Memory B cell (primary cell): ENCODE data around the gene SEC31A.

Source experiments
- ATAC-seq: fragments of 150-1000 bp; cut with Tn5 transposase; 2 replicates; pipeline ENCODE4 v1.10.0; 2021; ENCODE audit warnings: low read depth, mild to moderate bottlenecking, moderate library complexity
- DNase-seq, 2 donors: peaks; one replicate each; pipeline ENCODE4 v3.0.0; 2022; ENCODE audit warnings: low spot score in 2 of 2
- H3K27ac Mint-ChIP-seq: one replicate; pipeline ENCODE4 v1.8.0; 2022; ENCODE audit warnings: mild to moderate bottlenecking, moderate library complexity, mixed read lengths
- H3K27me3 Mint-ChIP-seq: one replicate; pipeline ENCODE4 v1.8.0; 2022; ENCODE audit warnings: mixed read lengths
- H3K36me3 Mint-ChIP-seq: one replicate; pipeline ENCODE4 v1.8.0; 2022; ENCODE audit warnings: mild to moderate bottlenecking, mixed read lengths
- H3K4me1 Mint-ChIP-seq: one replicate; pipeline ENCODE4 v1.8.0; 2022; ENCODE audit warnings: mixed read lengths
- H3K4me3 Mint-ChIP-seq: one replicate; pipeline ENCODE4 v1.8.0; 2022; ENCODE audit warnings: mild to moderate bottlenecking, moderate library complexity, mixed read lengths
- H3K9me3 Mint-ChIP-seq: one replicate; pipeline ENCODE4 v1.8.0; 2022; ENCODE audit warnings: mixed read lengths

The SEC31A gene

DNA sequence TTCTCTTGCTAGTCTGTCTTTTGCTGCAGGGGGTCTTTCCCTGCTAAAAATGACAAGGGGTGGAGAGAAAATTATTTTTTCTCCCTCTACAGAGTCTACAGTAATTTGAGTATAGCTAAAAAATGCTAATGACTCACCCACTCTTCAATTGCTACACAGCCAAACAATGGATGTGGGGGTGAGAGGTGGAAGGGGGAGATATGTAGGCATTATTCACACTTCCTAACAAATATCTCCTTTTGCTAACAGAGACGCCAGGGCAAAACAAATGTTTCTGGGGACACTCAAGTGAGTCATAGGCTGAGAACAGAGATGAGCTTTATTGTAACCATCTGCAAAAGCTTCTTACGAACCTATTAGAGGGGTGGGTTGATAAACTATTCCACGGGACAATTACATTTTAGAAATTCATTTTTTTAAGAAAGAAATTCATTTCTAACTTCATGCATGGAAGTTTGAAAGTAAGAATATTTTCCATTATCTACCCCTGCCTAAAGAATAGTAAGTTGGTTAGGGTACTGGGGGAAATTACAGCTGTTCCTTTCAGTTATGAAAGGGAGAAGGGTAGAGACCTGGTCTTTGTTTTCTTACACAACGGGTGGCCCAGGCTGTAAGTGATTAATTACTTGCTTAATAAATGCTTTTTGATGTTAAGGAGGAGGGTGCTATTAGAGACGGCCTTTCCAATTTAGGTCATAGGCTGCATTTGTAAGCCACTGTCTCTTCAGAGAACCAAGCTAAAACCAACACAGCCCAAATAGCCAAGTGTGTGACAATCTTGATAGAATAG lies 105.1 kb downstream of the SEC31A start:
- H3K9me3 Mint-ChIP-seq, result no peaks in the 10 kb centered on the region
- H3K4me3 Mint-ChIP-seq, result no peak overlapping the region
- H3K27me3 Mint-ChIP-seq, result peaks cover 14% of the 10 kb centered on the region
- DNase-seq (no peak), ATAC-seq (no peak)
- H3K4me1 Mint-ChIP-seq, result no peaks in the 10 kb centered on the region
- H3K27ac Mint-ChIP-seq, result no peak overlapping the region
- H3K36me3 Mint-ChIP-seq, result no peaks in the 10 kb centered on the region

DNA sequence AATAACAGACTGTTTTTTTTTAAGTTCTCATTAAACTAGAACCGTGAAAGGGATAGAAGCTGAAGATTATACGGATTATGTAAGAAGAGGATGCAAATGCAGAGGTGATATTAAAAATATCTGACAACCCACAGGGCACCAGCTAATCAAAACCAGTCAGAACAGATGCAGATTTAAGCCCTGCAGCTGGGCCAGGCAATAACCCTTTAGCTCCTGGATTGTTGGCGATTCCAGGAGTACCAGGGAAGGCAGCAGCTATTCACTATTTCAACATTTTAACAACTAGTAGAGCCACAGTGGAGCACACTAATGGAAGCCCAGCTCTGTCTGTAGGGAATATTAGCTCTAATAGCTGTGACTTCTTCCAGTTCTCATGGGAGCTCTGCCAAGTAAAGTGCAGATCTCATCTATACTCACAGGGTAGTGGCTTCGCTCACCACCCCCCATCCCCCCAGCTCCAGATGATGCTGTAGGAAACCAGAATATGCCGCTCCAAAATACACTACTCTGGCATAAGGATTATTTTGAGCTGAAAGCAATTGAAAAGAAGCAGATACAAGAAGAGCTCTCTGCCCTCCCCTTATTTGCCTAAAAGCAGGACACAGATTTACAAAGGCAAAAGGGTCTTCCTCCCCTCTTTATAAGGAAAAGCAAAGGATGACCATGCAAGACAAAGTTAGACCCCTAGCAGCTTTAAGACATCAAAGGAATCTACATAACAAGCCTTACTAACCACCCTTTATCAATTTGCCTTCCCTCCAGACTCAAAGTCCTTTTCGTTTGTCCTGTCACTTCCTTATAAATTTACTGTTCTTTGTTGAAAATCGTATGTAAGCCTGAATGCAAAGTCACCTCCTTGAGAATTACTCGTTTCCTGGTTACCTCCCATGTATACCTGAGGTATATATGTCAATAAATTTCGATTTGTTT lies 106.0 kb downstream of the SEC31A start:
- Mint-ChIP-seq H3K4me3 (no peak overlapping the region), H3K9me3 (no peaks in the 10 kb centered on the region), H3K4me1 (no peaks in the 10 kb centered on the region), H3K27ac (no peak overlapping the region), H3K27me3 (peaks cover 11% of the 10 kb centered on the region), H3K36me3 (no peaks in the 10 kb centered on the region)
- ATAC-seq, result no peak
- no peak for DNase-seq

DNA sequence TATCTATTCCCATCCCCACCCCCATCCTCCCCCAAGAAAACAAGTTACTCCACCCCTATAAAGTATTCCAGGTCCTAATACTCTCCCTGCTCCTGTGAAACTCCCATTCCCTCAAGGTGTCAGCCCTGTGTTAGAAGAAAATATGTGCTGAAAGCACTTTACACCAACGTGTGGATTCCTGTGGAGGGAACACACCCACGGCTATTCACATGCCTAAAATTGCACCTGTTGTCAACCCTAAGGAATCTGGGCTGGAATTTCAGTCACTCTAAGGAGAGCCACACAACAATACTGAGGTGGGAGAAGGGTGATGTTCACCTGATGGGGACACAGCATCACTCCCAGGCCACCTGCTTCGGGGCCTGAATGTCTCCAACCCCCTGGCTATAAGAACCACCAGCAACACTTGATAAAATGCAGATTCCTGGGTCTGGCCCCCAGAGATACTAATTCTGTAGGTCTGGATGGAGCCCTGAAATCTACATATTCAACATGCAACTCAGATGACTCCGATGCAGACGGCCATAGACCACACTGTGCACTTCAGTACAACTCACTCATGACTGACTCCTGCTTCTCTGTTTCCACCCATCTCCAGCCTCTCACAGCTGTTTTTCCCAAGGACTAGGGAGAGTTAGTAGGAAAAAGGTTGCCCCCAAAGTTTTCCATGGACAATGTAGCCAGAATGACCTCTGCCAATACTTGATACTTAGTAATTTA lies 108.2 kb downstream of the SEC31A start:
- H3K27ac Mint-ChIP-seq, result no peak overlapping the region

DNA sequence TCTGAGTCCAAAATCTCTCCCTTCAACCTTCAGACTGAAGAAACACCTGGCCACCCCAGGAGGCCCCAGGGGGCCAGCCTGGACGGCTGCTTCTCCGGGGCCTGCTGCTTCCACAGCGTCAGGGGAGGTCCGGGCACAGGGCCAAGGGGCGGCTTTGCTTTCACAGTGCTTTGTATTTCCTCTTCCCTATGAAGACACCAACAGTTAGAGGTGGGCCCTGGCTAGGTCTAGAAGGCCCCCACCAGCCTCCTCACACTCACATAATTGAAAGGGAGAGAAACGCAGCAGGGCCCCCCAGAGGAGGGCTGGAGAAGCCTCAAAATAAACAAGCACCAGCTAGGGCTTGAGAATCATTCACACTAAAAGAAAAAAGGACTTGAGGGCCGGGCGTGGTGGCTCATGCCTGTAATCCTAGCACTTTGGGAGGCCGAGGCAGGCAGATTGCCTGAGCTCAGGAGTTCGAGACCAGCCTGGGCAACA lies 110.2 kb downstream of the SEC31A start:
- no peaks in the 10 kb centered on the region for H3K4me1 Mint-ChIP-seq
- H3K27ac Mint-ChIP-seq, result no peak overlapping the region
- no peaks in the 10 kb centered on the region for H3K36me3 Mint-ChIP-seq
- ATAC-seq (no peak), DNase-seq (no peak)
- H3K9me3 Mint-ChIP-seq, result peaks cover 2% of the 10 kb centered on the region
- no peak overlapping the region for H3K4me3 Mint-ChIP-seq
- peaks cover 5% of the 10 kb centered on the region for H3K27me3 Mint-ChIP-seq

More for the DNA sequence above, 108.2 kb downstream of the SEC31A start:
- DNase-seq (no peak), ATAC-seq (no peak)
- Mint-ChIP-seq H3K27me3 (peaks cover 8% of the 10 kb centered on the region), H3K9me3 (peaks cover 2% of the 10 kb centered on the region), H3K36me3 (no peaks in the 10 kb centered on the region), H3K4me1 (no peaks in the 10 kb centered on the region), H3K4me3 (no peak overlapping the region)

DNA sequence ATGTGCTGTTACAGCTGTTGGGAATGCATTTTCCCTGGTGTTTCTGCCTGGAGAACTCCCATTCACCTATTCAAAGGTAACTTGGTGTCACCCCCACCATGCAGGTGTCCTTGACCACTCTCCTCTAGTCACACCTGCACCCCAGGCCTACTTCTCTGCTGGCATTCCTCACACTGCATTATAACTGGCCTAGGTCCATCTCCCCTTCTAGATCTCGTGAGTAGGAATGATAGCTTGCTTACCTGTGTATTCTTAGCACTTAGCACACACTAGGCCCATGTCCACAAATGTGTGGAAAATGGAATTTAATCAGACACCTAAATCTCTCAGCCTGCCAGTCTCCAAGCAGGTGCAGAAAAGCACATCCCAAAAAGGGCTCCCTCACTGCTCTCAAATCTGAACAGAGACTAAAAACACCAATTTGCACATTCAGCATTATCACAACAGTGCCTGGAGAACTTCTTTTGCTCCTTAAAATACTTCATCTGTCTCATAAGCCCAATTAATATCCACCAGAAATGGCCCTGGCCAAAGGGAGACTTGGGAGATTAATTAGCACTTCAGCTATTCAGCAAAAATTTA lies 110.7 kb downstream of the SEC31A start:
- no peaks in the 10 kb centered on the region for H3K4me1 Mint-ChIP-seq
- DNase-seq (no peak), ATAC-seq (no peak)
- no peak overlapping the region for H3K27ac Mint-ChIP-seq
- H3K36me3 Mint-ChIP-seq, result no peaks in the 10 kb centered on the region
- peaks cover 2% of the 10 kb centered on the region for H3K9me3 Mint-ChIP-seq
- H3K27me3 Mint-ChIP-seq, result peaks cover 7% of the 10 kb centered on the region
- no peak overlapping the region for H3K4me3 Mint-ChIP-seq

DNA sequence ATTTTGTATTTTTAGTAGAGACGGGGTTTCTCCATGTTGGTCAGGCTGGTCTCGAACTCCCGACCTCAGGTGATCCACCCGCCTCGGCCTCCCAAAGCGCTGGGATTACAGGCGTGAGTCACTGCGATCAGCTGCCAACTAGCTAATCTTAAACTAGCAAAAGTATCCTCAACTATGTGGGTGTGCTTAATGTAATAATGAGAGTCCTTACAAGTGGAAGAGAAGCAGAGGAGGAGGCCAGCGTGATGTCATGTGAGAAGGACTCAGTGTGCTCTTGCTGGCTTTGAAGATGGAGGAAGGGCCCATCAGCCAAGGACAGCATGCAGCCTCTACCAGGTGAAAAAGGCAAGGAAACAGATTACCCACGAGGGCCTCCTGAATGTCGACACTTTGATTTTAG lies 111.9 kb downstream of the SEC31A start:
- H3K4me1 Mint-ChIP-seq, result no peaks in the 10 kb centered on the region
- peaks cover 2% of the 10 kb centered on the region for H3K9me3 Mint-ChIP-seq
- H3K27ac Mint-ChIP-seq, result no peak overlapping the region
- no peak for DNase-seq
- peaks cover 9% of the 10 kb centered on the region for H3K27me3 Mint-ChIP-seq
- H3K4me3 Mint-ChIP-seq, result no peak overlapping the region
- H3K36me3 Mint-ChIP-seq, result no peaks in the 10 kb centered on the region
- ATAC-seq, result no peak

DNA sequence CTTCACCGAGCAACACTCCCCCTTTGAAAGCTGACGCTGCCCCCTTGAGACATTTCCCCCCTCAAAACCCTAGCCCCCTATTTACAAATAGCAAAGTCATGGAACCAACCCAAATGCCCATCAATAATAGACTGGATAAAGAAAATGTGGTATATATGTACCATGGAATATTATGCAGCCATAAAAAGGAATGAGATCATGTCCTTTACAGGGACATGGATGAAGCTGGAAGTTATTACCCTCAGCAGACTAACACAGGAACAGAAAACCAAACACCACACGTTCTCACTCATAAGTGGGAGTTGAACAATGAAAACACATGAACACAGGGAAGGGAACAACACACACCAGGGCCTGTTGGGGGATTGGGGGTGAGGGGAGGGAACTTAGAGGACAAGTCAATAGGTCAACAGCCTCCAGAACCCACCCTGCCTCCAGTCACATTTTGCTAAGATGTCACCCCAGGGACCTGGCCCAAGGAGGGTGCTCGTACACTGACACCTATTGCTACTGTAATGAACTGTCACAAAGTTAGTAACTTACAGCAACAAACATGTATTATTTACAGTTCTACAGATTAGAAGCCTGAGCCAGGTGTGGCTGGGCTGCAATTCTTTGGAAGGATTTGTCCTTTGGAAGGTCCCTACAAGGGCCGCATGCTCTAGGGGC lies 113.0 kb downstream of the SEC31A start:
- peaks cover 13% of the 10 kb centered on the region for H3K27me3 Mint-ChIP-seq
- no peak overlapping the region for H3K4me3 Mint-ChIP-seq
- H3K9me3 Mint-ChIP-seq, result peaks cover 2% of the 10 kb centered on the region
- H3K27ac Mint-ChIP-seq, result no peak overlapping the region
- DNase-seq, result no peak
- H3K4me1 Mint-ChIP-seq, result no peaks in the 10 kb centered on the region
- H3K36me3 Mint-ChIP-seq, result no peaks in the 10 kb centered on the region
- no peak for ATAC-seq

DNA sequence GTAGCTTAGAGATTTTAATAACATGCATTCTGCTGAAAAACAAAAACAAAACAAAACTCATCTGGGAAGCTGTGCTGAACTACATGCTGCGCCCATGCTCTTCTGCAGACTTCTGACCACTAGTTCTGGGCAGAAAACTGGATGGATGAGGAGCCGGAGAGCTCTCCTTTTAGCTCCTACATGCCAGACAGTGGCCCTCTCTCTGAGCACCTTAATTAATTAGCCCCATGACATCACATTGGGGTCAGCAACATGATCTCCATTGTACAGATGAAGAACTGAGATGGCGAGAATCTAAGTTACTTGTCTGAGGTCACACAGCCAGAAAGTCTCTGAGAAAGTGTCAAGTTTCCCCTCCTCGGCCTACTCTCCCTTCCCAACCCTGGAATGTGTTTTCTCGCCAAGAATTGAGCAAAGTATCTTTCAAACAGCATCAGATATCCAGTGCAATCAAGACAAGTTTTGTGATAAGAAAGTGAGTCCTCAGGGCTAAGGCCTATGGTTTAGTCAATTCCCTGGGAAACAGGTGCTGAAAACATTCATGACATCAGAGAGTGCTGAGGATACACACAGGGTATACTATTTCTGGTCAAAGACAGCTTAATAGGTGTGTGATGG lies 113.9 kb downstream of the SEC31A start:
- no peak overlapping the region for H3K27ac Mint-ChIP-seq
- H3K4me1 Mint-ChIP-seq, result no peaks in the 10 kb centered on the region
- no peak for DNase-seq

DNA sequence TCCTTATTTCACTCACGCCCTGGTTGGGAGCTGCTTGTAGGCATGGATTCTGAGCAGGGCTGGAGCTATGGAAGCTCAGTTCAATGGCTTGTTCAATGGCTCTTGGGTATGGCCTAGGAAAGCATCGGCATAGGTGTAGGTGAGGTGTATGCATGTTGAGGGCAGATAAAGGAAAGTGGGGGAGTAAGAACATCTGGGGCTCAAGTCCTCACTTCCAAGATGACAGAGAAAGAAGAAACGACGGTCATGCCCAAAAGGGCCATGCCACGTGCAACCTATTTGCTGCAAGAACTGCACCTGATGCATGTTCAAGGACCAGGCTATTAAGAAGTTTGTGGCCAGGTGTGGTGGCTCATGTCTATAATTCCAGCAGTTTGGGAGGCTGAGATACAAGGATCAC lies 115.7 kb downstream of the SEC31A start:
- Mint-ChIP-seq H3K4me3 (no peak overlapping the region), H3K36me3 (no peaks in the 10 kb centered on the region), H3K27me3 (peaks cover 18% of the 10 kb centered on the region), H3K9me3 (peaks cover 2% of the 10 kb centered on the region), H3K27ac (no peak overlapping the region), H3K4me1 (no peaks in the 10 kb centered on the region)
- ATAC-seq, result no peak
- DNase-seq, result no peak

More for the DNA sequence above, 113.9 kb downstream of the SEC31A start:
- Mint-ChIP-seq H3K36me3 (no peaks in the 10 kb centered on the region), H3K4me3 (no peak overlapping the region), H3K27me3 (peaks cover 15% of the 10 kb centered on the region), H3K9me3 (peaks cover 2% of the 10 kb centered on the region)
- no peak for ATAC-seq

DNA sequence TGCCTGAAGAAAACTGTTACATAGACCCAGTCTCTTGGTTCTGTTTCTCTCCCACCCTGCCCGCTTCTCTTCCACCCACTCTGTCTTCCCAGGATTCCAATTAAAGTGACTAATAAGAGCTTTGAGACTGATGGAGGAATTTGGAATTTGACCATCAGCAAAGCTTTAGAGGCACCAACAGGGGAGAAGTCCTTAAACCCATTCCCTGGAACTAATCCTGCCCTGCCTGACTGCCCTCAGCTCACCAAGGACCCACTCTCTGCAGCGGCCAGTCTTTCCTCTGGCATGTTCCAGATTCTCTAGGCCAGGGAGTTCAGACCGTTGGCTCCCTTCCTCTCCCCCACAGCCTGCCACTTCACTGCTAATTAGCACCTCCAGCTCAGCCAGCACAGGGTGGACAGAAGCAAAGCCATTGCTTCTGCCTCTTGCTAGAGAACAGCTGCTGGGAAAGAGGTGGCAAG lies 116.2 kb downstream of the SEC31A start:
- H3K4me3 Mint-ChIP-seq, result no peak overlapping the region
- H3K27me3 Mint-ChIP-seq, result peaks cover 20% of the 10 kb centered on the region
- no peaks in the 10 kb centered on the region for H3K36me3 Mint-ChIP-seq
- ATAC-seq, result no peak
- H3K4me1 Mint-ChIP-seq, result no peaks in the 10 kb centered on the region
- no peak overlapping the region for H3K27ac Mint-ChIP-seq
- DNase-seq, result no peak
- H3K9me3 Mint-ChIP-seq, result peaks cover 2% of the 10 kb centered on the region

DNA sequence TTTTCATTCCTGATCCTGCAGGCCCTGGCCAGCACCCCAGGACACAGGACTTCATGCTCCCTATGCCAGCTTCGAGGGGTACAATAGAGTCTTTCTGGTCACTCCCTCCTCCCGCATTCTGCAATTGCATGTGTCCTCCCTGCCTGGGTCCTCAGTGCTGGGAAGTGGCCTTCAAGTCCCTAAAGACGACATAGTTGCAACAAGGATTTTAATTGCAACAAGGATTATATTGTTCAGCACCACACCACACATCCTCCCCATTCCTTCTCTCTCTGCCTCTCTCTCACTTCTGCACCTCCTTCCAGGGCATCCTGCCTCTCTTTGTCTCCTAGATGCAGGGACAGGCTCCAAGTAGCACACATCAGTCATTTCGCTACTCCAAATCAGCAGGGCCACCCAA lies 117.9 kb downstream of the SEC31A start:
- Mint-ChIP-seq H3K9me3 (peaks cover 2% of the 10 kb centered on the region), H3K4me3 (no peak overlapping the region), H3K36me3 (no peaks in the 10 kb centered on the region), H3K27ac (no peak overlapping the region), H3K4me1 (no peaks in the 10 kb centered on the region), H3K27me3 (peaks cover 23% of the 10 kb centered on the region)
- DNase-seq (no peak), ATAC-seq (no peak)

DNA sequence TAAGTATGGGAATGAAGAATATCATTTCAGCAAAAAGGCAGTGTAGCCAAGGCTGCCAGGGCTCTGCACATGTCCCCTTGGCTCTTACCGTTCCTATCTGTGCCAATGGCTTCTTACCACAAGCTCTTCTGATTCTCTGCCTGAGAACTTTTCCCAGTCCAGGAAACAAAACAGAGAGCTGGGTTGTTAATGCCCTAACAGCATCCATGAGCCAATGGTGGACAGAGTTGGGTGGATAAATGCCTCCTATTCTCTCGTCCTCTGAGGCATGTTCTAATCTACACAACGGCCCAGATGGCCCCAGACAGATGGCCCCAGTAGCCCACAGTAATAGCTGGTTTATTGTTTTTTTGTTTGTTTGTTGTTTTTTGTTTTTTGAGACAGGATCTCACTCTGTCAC lies 120.3 kb downstream of the SEC31A start:
- peaks cover 10% of the 10 kb centered on the region for H3K9me3 Mint-ChIP-seq
- H3K4me1 Mint-ChIP-seq, result no peaks in the 10 kb centered on the region
- DNase-seq, result no peak

More for the DNA sequence above, 120.3 kb downstream of the SEC31A start:
- H3K4me3 Mint-ChIP-seq, result no peak overlapping the region
- peaks cover 24% of the 10 kb centered on the region for H3K27me3 Mint-ChIP-seq
- ATAC-seq, result no peak
- peaks cover 4% of the 10 kb centered on the region for H3K36me3 Mint-ChIP-seq
- H3K27ac Mint-ChIP-seq, result no peak overlapping the region
